ENCODE data around the gene ZRANB2. TPM values are rescaled to one million over a fixed set of nuclear protein-coding genes. Genes with fewer than 3 reads are reported as not detected.

ZRANB2 gene
- total RNA-seq, 1 donor from 2014 or later = 112 TPM

DNA sequence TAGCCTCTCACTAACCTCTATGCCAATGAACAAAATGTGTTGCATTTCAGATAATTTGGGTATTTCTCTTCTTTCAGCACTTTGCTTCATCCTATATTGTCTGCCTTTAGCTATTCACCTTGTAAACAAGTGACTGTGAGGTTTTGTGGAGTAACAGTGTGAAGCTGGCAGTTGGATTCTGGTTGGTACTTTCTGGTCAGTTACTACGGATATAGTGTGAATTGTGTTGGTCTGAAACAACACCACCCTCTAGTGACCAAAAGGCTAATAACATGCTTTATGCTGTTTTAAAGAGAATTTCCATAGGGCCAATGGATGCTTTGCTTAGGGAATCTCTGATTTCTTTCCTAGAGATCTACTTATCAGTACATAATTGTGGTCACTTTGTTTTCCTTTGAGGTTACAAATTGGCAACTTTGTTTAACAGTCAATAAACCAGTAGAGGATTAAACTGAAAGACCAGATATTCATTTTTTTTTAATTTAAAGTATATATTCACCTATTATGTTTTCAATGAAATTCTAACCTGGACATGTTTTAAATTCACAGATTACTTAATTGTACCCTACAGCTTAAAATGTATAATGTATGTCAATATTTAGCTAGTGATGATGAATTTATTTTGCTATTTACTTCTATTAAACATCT lies 30.8 kb downstream of the ZRANB2 start:
- no peaks in the 10 kb centered on the region for H3K9me3 Mint-ChIP-seq
- no peaks in the 10 kb centered on the region for H3K4me1 Mint-ChIP-seq (ENCODE audit: unreplicated experiment)
- TF ChIP-seq, protein P1, sequence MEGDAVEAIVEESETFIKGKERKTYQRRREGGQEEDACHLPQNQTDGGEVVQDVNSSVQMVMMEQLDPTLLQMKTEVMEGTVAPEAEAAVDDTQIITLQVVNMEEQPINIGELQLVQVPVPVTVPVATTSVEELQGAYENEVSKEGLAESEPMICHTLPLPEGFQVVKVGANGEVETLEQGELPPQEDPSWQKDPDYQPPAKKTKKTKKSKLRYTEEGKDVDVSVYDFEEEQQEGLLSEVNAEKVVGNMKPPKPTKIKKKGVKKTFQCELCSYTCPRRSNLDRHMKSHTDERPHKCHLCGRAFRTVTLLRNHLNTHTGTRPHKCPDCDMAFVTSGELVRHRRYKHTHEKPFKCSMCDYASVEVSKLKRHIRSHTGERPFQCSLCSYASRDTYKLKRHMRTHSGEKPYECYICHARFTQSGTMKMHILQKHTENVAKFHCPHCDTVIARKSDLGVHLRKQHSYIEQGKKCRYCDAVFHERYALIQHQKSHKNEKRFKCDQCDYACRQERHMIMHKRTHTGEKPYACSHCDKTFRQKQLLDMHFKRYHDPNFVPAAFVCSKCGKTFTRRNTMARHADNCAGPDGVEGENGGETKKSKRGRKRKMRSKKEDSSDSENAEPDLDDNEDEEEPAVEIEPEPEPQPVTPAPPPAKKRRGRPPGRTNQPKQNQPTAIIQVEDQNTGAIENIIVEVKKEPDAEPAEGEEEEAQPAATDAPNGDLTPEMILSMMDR (conservative IDR thresholded peaks at IDR 0.05) = peak; percentile 87
- no peaks in the 10 kb centered on the region for H3K36me3 Mint-ChIP-seq
- H3K27ac Mint-ChIP-seq = no peak overlapping the region
- peak overlapping the region; percentile 51 for H3K4me3 Mint-ChIP-seq
- DNase-seq (ENCODE audit: extremely low spot score, unreplicated experiment) = no peak
- H3K27me3 Mint-ChIP-seq = peaks cover 52% of the 10 kb centered on the region

DNA sequence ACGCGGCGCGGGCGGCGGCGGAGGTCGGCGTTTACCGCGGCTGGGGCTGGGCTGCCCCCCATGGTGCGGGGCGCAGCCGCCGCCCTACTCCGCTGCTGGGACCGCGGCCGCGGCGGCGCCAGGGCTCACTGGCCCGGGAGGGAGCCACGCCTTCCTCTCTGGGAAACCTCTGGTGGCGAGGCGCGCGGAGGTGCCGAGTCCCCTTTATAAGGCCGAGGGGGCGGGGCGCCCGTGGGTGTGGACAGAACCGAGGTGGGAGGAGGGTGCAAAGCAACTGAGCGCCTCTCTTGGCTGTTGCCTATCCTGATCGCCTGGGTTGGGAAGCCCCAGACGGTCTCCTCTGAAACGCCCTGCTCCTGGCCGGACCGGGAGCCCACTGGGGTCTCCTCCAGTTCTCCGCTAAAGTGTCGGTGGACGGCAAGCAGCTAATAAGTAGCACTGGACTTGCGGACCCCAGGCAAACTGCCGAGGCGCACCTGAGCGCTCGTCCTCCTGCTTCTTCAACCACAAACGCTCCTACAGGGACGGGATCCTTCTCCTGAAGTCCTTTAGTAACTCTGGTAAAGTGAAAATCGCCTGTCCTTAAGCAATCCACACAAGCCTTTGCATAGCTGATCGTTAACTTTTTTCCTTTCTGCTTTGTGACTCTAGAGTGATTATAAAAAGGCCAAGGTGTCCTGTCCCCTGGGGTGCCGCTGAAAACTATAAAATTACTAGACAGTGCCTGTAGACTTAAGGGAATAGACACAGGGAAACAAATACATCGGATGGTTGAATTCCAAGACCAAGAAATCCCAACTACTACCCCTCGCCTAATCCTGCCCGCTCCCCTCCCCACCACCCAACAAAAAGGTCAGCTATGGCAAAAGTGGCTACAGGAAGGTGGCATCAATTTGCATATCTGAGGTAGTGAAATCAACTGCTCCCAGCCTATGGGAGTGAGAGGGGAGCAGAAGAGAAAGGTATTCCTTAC lies 32.9 kb downstream of the ZRANB2 start, which contains the start of gene PTGER3:
PTGER3 (minus strand) TSS at position 182 of the 973 bp plus-strand sequence. CDS start 239 bp downstream, outside the sequence.
- peaks cover 57% of the 10 kb centered on the region for H3K27me3 Mint-ChIP-seq
- H3K27ac Mint-ChIP-seq = no peak within 1 kb of the TSS
- DNase-seq (ENCODE audit: extremely low spot score, unreplicated experiment) = peak; percentile 72
- peak within 1 kb of the TSS; percentile 86 for H3K4me3 Mint-ChIP-seq
- TF ChIP-seq, protein P1 (conservative IDR thresholded peaks at IDR 0.05) = no peak
- H3K9me3 Mint-ChIP-seq = no peaks in the 10 kb centered on the region
- no peaks in the 10 kb centered on the region for H3K36me3 Mint-ChIP-seq
- no peaks in the 10 kb centered on the region for H3K4me1 Mint-ChIP-seq (ENCODE audit: unreplicated experiment)

DNA sequence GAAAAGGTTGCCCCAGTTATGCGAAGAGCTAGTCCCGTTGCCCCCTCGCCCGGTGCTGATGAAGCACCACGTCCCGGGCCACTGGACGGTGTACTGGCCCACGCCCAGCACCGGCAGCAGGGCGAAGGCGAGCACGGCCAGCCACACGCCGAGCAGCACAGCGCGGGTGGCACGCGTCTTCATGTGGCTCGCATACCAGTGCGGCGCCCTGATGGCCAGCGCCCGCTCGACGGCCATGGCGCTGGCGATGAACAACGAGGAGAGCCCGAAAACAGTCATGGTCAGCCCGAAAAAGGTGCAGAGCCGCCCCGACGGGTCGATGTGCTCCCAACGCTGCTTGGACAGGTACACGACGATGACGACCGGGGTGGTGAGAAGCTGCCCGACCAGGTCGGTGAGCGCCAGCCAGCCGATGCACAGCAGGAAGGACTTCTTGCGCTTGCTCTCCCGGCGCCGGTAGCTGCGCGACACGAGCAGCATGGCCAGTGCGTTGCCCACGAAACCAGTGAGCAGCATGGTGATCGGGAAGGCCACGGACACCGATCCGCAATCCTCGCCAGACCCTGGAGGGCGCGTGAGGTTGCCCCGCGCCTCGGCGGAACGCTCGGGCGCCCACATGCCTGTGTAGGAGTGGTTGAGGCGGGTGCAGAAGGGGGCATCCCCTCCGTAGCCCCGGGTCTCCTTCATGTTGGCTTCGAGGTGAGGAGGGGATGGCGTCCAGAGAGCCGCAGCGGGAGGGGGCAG lies 33.8 kb downstream of the ZRANB2 start:
- TF ChIP-seq, protein P1 (conservative IDR thresholded peaks at IDR 0.05) = no peak
- DNase-seq (ENCODE audit: extremely low spot score, unreplicated experiment) = no peak
- H3K27me3 Mint-ChIP-seq = peaks cover 58% of the 10 kb centered on the region

DNA sequence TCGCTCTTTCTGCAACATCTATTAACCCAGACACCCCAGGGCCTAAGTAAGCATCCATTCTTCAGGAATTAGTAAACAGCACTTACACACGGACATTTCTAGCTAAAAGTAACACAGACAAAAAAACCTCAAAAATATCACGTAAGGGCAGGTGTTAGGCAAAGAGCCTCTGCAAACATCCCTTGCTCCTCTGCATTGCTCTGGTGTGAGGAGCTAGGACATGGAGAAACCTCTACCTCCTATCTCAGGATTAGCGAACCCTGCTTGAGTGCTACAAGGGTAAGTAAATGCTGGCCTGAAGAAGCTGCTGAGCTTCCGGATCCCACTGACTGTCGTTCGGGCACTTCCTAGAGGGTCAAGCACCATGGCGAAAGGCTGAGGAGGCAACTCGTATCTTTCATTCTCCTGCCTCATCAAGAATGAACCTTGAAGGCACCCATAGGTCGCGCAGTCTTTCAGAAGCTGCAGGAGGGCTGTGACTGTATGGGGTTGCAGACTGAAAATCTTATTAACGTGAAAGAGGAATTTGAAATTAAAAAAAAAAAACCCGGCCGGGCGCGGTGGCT lies 35.3 kb downstream of the ZRANB2 start:
- Mint-ChIP-seq H3K27ac (no peak overlapping the region), H3K36me3 (no peaks in the 10 kb centered on the region), H3K27me3 (peaks cover 65% of the 10 kb centered on the region), H3K4me1 (ENCODE audit: unreplicated experiment) (no peaks in the 10 kb centered on the region), H3K4me3 (peak overlapping the region; percentile 45), H3K9me3 (no peaks in the 10 kb centered on the region)
- DNase-seq (ENCODE audit: extremely low spot score, unreplicated experiment) = no peak
- TF ChIP-seq, protein P1 (conservative IDR thresholded peaks at IDR 0.05) = no peak

More for the DNA sequence above, 33.8 kb downstream of the ZRANB2 start:
- Mint-ChIP-seq H3K9me3 (no peaks in the 10 kb centered on the region), H3K4me3 (peak overlapping the region; percentile 86), H3K27ac (no peak overlapping the region), H3K4me1 (ENCODE audit: unreplicated experiment) (no peaks in the 10 kb centered on the region), H3K36me3 (no peaks in the 10 kb centered on the region)

DNA sequence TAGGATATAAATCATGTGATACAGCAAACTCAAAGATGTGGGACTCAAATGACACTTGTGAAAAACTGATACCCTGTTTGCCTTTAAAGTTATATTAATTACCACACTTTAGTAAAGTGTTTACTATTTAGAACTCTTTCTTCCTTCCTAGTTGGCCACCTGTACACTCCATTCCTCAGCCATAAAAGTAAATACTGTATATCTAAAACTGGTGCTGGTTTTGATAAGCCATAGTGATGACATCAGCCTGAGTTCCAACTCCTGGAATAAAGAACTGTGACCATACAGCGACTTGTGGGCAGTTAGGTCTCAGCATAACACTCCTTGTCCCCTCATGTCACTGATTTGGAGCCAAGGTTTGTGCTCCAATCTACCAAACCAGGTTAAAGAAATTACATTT lies 36.0 kb downstream of the ZRANB2 start:
- no peak overlapping the region for H3K27ac Mint-ChIP-seq
- H3K4me1 Mint-ChIP-seq (ENCODE audit: unreplicated experiment) = no peaks in the 10 kb centered on the region
- H3K4me3 Mint-ChIP-seq = no peak overlapping the region

More for the DNA sequence above, 36.0 kb downstream of the ZRANB2 start:
- TF ChIP-seq, protein P1 (conservative IDR thresholded peaks at IDR 0.05) = no peak
- DNase-seq (ENCODE audit: extremely low spot score, unreplicated experiment) = no peak
- Mint-ChIP-seq H3K9me3 (no peaks in the 10 kb centered on the region), H3K36me3 (no peaks in the 10 kb centered on the region), H3K27me3 (peaks cover 64% of the 10 kb centered on the region)
